GM18498 (cell line): Measurements from ENCODE around the gene AVPR1A.
"Not testable (repeated sequence)": the region's sequence is repeated elsewhere in the genome, so short reads cannot be mapped to it uniquely, and the experiment has no call there.

ENCODE experiments used
- ATAC-seq: cut with Tn5 transposase; IDR thresholded peaks from one replicate; pipeline ENCODE4 v1.9.1; 2021; ENCODE audit warnings: mild to moderate bottlenecking, moderate library complexity; ENCODE audit not compliant: unreplicated experiment

AVPR1A gene

DNA sequence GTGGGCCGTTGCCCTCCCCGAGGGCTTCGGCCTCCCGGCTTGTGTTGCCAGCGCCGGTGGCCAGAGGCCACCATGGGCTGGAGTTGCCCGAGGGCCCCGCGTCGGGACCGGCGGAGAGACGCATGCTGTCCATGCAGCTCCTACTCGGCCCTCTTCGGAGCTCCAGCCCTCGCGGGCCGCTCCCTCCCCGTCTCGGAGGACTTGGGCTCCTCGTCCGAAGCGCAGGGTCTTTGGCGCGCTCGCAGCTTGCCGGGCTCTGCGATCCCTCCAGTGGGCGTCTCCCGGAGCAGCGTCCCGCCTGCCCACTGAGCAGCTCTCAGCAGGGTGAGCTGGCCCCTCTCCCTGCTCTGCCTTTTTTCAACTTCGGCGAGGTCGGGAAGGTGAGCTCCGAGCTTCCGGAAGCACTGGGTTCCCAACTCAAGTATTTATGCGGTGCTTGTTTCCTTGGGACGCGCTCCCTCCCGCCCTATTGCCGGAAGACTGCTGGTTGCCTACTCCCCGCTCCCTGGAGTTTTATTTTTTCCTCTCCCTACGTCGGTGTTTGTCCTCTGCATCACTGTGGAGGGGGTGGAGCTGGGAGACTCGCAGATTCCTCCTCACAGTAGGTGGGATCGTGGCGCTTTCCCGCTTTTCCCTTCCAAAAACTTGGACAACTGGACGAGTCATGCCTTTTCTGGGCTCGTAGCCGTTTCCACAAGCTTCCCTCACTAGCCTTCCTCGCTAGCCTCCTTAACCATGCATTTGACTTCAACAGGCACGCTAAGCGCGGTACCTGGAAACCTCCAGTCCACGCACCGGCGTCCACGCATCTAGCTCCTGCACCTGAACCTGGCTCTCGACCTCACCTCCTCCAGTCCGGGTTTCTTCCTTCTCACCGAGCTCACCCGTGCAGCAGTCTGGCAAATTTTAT lies at the start of gene AVPR1A:
AVPR1A (minus strand) TSS at position 489 of the 910 bp plus-strand sequence; CDS start at position 124, 365 bp downstream.
- ATAC-seq = no peak

DNA sequence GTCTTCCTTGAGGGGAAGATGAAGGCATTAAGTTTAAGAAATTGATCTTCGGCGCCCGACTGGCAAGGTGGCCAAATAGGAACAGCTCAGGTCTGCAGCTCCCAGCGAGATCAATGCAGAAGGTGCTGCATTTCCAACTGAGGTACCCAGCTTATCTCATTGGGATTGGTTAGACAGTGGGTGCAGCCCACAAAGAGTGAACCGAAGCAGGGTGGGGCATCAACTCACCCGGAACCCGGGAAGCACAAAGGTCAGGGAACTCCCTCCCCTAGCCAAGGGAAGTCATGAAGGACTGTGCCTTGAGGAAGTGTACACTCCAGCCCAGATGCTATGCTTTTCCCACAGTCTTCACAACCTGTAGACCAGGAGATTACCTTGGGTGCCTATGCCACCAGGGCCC lies 45.2 kb upstream of the AVPR1A start:
- ATAC-seq = no peak

DNA sequence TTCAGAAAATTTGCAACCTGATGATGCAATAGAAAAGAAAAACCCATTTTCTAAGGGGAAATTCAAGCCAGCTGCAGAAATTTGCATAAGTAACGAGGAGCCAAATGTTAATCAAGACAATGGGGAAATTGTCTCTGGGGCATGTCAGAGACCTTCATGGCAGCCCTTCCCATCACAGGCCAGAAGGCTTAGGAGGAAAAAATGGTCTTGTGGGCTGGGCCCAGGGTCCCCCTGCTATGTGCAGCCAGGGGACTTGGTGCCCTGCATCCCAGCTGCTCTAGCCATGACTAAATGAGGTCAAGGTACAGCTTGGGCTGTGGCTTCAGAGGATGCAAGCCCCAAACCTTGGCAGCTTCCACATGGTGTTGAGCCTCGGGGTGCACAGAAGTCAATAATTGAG lies 28.2 kb upstream of the AVPR1A start:
- ATAC-seq = no peak

DNA sequence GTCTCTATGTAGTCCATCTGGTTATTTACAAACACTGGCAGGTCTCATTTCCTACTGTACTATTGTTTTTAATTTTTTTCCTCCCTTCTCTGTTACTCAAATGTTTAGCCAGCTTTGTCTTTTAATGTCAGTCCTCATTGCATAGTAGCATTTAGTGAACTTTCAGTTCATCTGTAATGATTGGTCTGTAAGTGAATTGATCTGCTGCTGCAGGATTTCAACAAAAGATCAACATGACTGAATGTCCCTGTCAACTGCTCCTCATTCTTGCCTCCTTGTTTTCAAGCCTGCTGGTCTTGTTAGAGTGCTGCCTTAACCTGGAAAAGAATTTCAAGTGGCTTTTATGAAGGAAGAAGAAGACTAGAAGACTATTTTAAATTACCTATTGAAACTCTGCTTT lies 19.3 kb upstream of the AVPR1A start:
- ATAC-seq = no peak

DNA sequence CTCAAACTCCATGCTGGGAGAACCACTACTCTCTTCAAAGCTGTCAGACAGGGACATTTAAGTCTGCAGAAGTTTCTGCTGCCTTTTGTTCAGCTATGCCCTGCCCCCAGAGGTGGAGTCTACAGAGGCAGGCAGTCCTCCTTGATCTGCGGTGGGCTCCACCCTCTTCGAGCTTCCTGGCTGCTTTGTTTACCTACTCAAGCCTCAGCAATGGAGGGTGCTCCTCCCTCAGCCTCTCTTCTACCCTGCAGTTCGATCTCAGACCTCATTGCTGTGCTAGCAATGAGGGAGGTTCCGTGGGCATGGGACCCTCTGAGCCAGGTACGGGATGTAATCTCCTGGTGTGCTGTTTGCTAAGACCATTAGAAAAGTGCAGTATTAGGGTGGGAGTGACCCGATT lies 16.7 kb upstream of the AVPR1A start:
- ATAC-seq = not testable (repeated sequence)

DNA sequence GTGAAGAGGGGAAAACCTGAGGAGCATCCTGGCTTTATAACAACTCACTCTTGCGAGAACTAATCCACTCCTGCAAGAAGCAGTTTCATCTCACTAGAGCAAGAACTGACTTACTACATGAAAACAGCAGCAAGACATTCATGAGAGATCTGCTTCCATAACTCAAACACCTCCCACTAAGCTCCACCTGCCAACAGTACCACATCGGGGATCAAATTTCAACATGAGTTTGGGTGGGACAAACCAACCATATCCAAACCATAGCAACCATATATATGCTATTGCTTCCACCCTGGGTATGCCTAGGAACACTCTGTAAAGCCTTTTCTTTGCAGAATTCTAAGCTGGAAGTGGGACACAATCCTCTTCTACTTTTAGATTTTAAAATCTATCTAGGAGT lies 13.9 kb upstream of the AVPR1A start:
- ATAC-seq = no peak

DNA sequence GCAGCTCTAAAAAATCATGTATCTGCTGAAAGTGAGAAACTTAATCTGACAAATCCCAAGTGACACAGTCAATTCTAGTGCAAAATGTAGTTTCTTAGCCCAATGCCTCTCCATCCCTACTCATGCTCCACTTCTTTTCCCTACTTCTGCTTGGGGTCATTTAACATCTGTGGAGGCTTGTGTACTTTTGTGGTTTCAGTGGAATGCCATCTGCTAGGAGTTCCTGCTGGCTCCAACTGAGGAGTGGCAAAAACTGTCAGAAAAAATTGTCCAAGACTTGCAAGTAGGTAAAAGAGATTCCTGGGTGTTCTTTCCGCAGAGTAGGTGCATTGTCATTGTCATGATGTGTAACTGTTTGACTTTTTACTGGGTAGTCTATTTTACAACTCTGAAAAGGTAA lies 12.5 kb upstream of the AVPR1A start:
- no peak for ATAC-seq

DNA sequence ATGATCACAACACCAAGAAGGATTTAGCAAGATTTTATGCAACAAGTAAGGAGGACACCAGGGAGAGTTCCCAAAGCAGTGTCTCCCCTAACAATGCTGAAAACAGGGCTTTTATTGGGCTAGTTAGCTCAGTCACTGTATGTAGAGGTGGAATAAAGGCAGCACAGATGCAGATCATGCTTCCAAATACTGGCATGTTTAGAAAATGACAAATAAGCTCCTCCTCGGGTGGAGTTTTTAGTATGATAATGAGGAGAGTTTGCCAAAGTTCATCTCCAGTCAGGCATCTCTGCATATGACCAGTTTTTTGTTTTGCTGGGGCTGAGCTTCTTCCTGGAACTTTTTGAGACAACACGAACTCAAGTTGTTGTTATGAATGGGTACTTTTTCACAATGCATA lies 4.4 kb upstream of the AVPR1A start:
- no peak for ATAC-seq

DNA sequence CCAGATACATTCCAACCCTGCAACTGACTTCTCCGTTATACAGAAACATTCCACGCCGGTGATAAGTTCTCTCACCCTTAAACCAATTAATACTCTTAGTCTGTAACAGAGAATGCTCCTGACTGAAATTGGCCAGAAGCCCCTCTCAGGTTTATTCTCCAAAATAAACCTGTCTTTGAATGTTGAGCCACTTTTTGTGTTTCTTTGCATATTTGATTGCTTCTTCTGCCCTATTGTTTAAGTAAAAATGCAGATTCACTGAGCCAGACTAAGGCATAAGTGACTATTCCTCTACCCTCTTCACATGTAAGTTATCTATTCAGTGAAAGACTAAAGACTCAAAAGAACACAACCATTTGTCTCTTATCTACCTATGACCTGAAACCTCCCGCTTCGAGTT lies 3.6 kb upstream of the AVPR1A start:
- no peak for ATAC-seq

DNA sequence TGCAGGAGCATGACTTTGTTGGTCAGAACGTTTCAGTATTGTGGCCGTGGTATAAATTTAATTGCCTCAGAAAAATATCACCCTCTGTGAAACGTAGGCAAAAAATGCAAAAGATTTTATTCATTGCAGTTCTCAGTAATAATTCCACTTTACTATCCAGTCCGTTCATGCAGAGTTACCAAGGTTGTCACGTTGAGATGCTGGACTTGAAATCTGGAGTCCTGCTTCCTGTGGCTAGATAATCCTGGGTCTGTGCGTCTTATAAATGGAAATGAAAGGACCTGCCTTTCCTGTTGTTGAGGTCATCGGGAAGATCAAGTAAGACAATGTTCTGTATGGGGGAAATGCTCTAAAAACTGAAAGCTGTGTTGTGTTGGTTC lies 1.3 kb upstream of the AVPR1A start:
- no peak for ATAC-seq

DNA sequence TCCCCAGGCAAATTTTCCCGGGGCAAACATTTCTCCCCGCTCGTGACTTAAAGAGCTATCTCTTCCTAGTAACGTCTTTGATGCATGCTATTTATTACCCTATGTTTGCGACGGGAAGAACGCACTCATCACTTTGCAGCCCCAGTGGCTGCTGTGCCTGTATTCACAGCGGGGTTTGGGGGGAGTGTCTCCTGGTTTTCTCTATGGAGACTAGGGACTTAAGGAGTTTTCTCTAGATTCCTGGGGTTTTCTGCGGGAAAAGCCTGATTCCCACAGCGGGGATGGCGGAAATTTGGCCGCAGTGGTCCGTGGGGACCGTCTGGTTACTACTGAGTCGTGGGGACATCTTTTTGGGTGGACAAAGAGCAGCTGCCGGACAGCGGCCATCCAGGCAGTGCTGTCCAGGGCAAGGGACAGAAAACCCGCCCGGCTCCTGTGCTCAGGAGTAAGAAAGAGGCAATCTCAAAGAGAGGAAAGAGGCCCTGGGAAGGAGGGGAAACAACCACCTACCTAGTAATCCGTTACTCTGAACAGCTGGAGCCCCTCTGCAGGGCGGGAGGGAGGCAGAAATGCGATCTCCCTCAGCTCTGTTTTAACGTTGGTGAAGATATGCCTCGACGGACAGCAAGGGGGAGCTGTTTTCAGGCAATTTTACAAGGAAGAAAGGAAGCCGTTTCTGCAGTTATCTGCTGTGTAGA lies 771 bp upstream of the AVPR1A start:
- ATAC-seq = no peak

DNA sequence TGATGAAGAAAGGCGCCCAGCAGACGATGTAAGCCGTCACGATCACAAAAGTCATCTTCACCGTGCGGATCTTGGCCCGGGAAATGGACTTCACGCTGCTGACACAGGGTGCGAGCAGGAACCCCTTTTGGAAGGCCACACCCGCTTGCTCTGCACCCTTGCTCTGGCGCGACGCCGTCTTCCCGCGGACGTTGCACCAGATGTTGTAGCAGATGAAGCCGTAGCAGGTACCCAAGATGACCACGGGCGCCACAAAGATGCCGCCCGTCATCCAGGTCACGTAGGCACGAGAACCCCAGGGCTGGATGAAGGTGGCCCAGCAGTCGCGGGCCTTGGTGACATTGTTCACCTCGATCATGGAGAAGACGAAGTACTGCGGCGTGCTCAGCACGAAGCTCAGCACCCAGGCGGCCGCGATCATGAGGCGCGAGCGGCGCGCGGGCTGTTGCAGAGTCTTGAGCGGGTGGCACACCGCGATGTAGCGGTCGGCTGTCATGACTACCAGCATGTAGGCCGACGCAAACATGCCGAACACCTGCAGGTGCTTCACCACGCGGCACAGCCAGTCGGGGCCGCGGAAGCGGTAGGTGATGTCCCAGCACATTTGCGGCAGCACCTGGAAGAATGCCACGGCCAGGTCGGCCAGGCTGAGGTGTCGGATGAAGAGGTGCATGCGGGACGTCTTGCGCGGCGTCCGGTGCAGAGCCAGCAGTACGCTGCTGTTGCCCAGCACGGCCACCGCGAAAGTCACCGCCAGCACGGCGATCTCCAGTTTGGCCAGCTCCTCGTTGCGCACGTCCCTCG lies 890 bp downstream of the AVPR1A start:
- no peak for ATAC-seq

DNA sequence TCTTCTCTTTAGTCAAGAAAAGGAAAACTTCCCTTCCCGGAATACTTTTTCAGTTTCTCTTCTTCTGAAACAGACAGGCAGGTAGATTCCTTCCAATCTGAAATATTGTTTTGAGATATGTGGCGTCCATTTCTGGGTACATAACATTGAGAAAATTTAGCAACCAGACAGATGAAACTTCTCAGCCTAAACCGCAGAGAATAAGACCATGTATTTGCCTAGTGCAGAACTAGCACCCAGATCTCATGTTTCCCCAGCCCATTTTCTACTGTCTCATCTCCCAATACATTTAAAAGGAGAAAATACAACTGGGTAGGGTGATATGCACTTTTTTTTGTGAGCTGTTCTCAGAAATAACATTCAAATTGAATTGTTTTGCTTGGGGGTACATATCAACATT lies 6.4 kb downstream of the AVPR1A start:
- no peak for ATAC-seq

DNA sequence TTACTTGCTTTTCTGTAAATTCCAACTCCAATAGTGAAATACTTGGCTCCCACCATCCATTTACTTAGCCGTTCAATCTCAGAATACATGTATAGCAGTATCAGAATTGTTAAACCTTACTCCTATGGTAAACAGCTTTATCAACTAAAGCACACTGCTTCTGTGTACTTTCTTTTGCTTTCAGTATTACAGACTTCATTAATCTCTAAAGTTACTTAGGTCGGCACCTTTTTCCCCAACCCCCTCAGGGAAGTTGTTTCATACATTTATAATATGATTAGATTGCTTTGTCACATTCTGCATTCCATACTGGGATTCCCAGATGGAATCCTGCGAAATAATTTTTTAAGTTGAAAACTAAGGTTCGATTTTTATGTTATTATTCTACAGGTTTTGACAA lies 12.5 kb downstream of the AVPR1A start:
- ATAC-seq = no peak

DNA sequence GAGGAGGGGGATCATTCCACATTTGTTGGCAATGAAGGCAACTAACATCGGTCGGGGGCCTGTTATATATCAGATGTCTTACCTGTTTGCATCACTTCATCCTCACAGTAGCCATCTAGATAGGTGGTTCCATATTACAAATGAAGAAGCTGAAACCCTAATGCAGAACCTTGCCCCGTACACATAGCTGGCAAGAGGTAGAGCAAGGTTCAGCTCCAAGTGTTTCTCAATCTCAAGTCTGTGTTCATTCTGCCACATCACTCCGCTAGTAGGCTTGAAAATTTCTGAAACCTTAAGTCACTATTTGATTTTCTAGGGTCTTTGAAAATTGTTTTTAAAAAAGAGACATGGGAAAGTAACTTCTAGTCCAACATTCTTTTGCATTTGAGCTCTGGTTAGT lies 17.0 kb downstream of the AVPR1A start:
- no peak for ATAC-seq

DNA sequence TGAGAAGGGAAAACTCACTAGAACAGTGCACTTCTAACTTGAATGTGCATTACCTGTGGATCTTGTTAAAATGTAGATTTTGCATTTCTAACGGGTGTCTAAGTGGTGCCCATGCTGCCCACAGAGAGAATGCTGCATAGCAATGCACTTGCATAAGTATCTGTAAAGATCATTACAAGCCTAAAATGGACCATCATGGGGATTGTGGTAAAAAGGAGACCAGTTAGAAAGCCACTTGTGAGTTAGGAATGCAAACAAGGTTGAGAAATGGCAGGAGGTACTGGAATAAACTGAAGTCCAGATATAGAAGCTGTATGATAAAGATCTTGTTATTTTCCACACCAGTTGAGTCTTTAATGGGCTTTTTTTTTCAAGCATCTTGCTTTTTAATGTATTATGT lies 18.8 kb downstream of the AVPR1A start:
- no peak for ATAC-seq

DNA sequence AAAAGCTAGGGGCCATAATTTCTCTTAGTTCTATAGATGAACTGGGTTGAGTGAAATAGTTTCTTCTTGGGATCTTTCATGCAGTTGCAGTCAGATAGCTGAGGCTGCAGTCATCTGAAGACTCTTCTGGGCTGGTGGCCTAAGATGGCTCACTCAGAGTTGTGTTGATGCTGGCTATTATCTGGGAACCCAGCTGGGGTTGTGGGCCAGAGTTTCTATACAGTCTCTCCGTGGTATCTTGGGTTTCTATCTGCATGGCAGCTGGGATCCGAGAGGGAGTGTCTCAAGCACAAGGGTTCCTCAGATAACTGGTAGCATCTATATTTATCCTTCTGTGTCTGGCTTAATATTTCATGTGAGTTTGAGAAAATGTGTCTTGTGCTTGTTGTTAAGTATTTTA lies 21.1 kb downstream of the AVPR1A start:
- no peak for ATAC-seq

DNA sequence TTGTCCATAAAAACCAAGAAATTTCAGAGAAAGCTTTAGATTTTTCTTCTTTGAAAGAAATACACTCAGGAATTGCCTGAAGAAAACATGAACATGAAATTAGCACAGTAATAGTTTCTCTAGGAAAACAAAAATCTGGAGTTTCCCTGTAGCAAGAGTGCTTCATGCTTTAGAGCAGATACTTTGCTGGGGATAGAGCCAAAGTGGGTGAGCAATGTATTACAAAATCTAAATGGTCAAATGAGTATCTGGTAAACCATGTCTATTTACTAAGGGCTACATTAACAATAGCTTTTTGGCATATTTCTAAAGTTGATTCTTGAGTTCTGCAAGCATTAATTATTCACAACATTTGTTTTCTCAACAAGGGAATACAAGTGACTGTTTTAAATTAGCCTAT lies 26.2 kb downstream of the AVPR1A start:
- no peak for ATAC-seq

DNA sequence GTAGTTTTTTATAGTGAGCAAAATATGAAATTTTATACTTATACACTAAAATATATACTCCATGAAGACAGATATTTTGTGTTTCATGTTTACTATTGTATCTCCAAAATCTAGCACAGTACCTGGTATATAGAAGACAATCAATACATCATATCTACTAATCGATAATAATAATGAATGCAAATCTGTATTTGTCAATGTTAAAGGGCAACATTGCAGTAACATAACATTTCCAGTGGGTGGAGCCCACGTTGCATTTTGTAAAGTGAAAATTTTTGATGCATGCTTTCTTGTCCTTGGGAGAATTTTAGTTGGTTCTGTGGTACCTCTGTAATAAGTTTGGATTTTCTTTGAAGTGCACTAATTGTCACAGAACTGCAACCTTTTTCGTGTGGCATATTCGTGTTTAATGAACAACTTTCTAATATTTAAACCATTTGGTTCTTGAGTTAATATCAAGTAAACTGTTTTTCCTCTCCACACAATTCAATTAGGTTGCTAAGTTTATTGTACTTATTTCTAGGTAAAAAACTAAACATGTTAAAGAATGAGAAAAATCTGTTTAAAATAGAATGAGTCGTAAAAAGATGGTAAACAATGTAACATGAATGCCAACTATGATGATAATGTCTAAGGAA lies 47.4 kb downstream of the AVPR1A start:
- no peak for ATAC-seq

DNA sequence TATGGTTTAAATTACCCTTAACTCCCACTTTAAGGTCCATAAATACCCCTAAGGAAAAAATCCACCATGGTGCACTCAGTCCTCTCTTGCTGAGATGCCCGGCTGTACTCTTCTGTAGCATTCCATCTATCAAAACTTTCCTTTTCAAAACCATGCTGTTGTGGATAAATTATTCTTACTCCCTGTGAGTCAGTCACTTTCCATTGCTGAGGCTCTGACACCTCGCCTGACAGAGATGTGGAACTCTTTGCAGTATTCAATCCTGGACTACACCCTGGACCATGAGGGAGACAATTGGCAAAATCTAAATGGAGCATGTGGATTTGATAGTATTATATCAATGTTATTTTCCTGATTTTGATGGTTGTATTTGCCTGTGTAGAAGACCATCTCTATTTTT lies 49.1 kb downstream of the AVPR1A start:
- ATAC-seq = no peak

DNA sequence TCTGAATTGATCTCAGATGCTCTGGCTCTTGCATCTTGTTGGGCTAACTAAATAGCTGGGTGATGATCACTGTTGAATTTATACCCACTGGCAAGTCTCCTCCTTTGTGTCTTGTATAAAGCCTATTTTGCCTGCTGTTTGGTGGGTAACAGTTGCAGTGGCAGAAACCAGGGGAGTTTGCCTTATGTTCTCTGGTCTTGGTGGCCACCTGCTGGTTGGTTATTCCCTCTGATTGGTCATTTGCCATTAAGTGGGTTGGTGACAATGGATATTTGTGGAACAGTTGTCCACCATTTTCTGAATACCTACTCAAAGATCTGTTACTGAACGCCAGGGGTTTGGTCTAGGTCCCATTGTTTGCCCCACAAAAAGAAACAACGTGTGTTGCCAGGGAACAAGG lies 52.1 kb downstream of the AVPR1A start:
- no peak for ATAC-seq
